HUES48 (cell line): ENCODE measurements around the gene PDE4A.

Source experiments
- H3K27ac ChIP-seq: one replicate; pipeline ENCODE4 v1.7.0; 2013; ENCODE audit warnings: low read depth, low read length, inconsistent platforms
- H3K27me3 ChIP-seq: 2 replicates; pipeline ENCODE4 v1.6.1; 2013; ENCODE audit warnings: mild to moderate bottlenecking, low read length; ENCODE audit not compliant: control insufficient read depth, insufficient read depth
- H3K36me3 ChIP-seq: 2 replicates; pipeline ENCODE4 v1.6.1; 2013; ENCODE audit warnings: low read length; ENCODE audit not compliant: control insufficient read depth, insufficient read depth
- H3K4me1 ChIP-seq: 2 replicates; pipeline ENCODE4 v1.6.1; 2013; ENCODE audit warnings: mild to moderate bottlenecking, low read length; ENCODE audit not compliant: control insufficient read depth, insufficient read depth
- H3K4me3 ChIP-seq: 2 replicates; pipeline ENCODE4 v1.5.1; 2013; ENCODE audit warnings: mild to moderate bottlenecking, low read depth, low read length
- H3K9ac ChIP-seq: 2 replicates; pipeline ENCODE4 v1.6.1; 2013; ENCODE audit warnings: mild to moderate bottlenecking, low read depth, low read length, moderate library complexity
- H3K9me3 ChIP-seq: 2 replicates; pipeline ENCODE4 v1.6.1; 2013; ENCODE audit warnings: low read length; ENCODE audit not compliant: control insufficient read depth, insufficient read depth

The PDE4A gene

GRCh38 chr19:10503002-10503789, 82.9 kb downstream of the PDE4A start, which contains the start of gene KEAP1:
Gene KEAP1, minus strand, starts transcription at chr19:10503356. Its CDS starts 3,323 bp downstream, at chr19:10500033.
- peak within 1 kb of the TSS; percentile 88 for H3K27ac ChIP-seq
- H3K27me3 ChIP-seq, result no peaks in the 10 kb centered on the region
- H3K9me3 ChIP-seq, result no peaks in the 10 kb centered on the region
- peaks cover 17% of the 10 kb centered on the region for H3K4me1 ChIP-seq
- H3K9ac ChIP-seq, result peak within 1 kb of the TSS; percentile 96
- peaks cover 17% of the 10 kb centered on the region for H3K36me3 ChIP-seq
- peak within 1 kb of the TSS; percentile 90 for H3K4me3 ChIP-seq

- no peak overlapping the region for H3K27ac ChIP-seq
- no peaks in the 10 kb centered on the region for H3K9me3 ChIP-seq
Observed at GRCh38 chr19:10505583-10506229, 85.4 kb downstream of the PDE4A start.

GRCh38 chr19:10508036-10508435, 87.7 kb downstream of the PDE4A start:
- Histone ChIP-seq H3K4me3 (no peak overlapping the region), H3K27me3 (peaks cover 6% of the 10 kb centered on the region), H3K36me3 (no peaks in the 10 kb centered on the region), H3K27ac (no peak overlapping the region), H3K9me3 (no peaks in the 10 kb centered on the region), H3K9ac (no peak overlapping the region), H3K4me1 (no peaks in the 10 kb centered on the region)

More at GRCh38 chr19:10505583-10506229, 85.4 kb downstream of the PDE4A start:
- H3K27me3 ChIP-seq, result no peaks in the 10 kb centered on the region
- no peak overlapping the region for H3K4me3 ChIP-seq
- H3K4me1 ChIP-seq, result peaks cover 4% of the 10 kb centered on the region
- H3K36me3 ChIP-seq, result no peaks in the 10 kb centered on the region
- H3K9ac ChIP-seq, result no peak overlapping the region

GRCh38 chr19:10508707-10509106, 88.4 kb downstream of the PDE4A start:
- Histone ChIP-seq H3K9me3 (no peaks in the 10 kb centered on the region), H3K27me3 (peaks cover 13% of the 10 kb centered on the region), H3K27ac (no peak overlapping the region), H3K9ac (no peak overlapping the region), H3K36me3 (no peaks in the 10 kb centered on the region), H3K4me1 (no peaks in the 10 kb centered on the region), H3K4me3 (no peak overlapping the region)

- H3K9ac ChIP-seq, result no peak overlapping the region
- no peak overlapping the region for H3K27ac ChIP-seq
Observed at GRCh38 chr19:10510301-10510802, 90.0 kb downstream of the PDE4A start.

GRCh38 chr19:10513223-10513622, 92.9 kb downstream of the PDE4A start:
- Histone ChIP-seq H3K27ac (no peak overlapping the region), H3K4me1 (peaks cover 9% of the 10 kb centered on the region; the same call in 1 of the 2 replicates), H3K9me3 (no peaks in the 10 kb centered on the region), H3K4me3 (no peak overlapping the region), H3K9ac (no peak overlapping the region), H3K36me3 (no peaks in the 10 kb centered on the region), H3K27me3 (peaks cover 58% of the 10 kb centered on the region)

More at GRCh38 chr19:10510301-10510802, 90.0 kb downstream of the PDE4A start:
- no peak overlapping the region for H3K4me3 ChIP-seq
- no peaks in the 10 kb centered on the region for H3K9me3 ChIP-seq
- no peaks in the 10 kb centered on the region for H3K36me3 ChIP-seq
- peaks cover 3% of the 10 kb centered on the region; the same call in 1 of the 2 replicates for H3K4me1 ChIP-seq
- peaks cover 29% of the 10 kb centered on the region for H3K27me3 ChIP-seq

DNA sequence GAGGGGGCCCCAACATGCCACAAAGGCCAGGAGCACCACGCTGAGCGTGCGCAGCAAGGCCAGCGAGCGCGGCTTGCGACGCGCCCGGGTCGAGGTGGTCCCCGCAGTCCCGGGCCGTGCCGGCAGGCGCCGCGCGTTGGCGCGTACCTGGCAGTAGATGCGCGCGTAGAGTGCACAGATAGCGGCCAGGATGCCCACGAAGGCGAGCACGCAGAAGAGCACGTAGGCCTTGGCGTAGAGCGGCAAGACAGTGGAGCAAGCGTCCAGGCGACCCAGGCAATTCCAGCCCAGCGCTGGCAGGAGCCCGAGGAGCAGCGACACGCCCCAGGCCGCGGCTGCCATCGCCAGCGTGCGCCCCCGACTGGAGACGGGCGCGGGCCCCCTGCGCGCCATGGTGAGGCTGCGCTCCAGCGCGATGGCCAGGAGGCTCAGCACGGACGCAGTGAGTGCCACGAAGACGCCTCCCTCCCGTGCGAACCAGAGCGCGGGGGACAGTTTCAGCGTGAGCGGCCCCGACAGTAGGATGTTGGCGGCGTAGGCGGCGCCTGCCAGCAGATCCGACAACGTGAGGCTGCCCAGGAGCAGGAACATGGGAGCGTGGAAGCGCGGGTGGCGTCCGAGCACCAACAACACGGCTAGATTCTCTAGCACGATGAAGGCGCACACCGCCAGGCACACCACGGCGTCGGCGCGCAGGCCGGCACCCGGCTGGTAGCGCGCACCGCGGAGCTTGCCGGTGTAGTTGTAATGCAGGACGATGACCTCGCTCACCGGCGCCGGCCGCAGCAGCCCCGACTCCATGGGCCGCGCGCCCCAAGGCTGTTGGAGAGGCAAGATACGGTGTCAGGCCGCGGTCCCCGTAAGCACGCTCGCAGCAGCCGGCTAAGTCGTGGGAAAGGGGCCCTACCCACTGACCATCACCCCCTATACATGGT, 94.1 kb downstream of the PDE4A start:
- Histone ChIP-seq H3K9ac (0 out of 2 replicates have a peak overlapping the region, but pooled peaks have one; percentile 5), H3K4me3 (peak overlapping the region; percentile 56), H3K4me1 (peaks cover 9% of the 10 kb centered on the region; the same call in 1 of the 2 replicates), H3K36me3 (no peaks in the 10 kb centered on the region), H3K9me3 (no peaks in the 10 kb centered on the region), H3K27ac (no peak overlapping the region), H3K27me3 (peaks cover 71% of the 10 kb centered on the region)

DNA sequence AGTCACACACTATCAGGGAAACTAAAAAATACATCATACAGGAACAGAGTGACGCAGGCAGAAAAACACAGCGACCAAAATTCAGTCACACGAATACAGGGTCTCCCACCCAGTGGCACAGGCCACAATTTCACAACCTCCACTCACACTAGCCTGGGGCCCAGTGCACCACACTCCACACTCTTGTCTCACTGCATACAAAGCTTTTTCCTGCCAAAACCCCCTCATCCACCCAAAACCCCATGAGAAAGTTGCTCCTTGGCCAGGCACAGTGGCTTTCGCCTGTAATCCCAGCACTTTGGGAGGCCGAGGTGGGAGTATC, 95.7 kb downstream of the PDE4A start:
- Histone ChIP-seq H3K9ac (no peak overlapping the region), H3K4me3 (no peak overlapping the region), H3K27me3 (peaks cover 71% of the 10 kb centered on the region), H3K9me3 (no peaks in the 10 kb centered on the region), H3K27ac (no peak overlapping the region), H3K4me1 (peaks cover 9% of the 10 kb centered on the region; the same call in 1 of the 2 replicates), H3K36me3 (no peaks in the 10 kb centered on the region)

DNA sequence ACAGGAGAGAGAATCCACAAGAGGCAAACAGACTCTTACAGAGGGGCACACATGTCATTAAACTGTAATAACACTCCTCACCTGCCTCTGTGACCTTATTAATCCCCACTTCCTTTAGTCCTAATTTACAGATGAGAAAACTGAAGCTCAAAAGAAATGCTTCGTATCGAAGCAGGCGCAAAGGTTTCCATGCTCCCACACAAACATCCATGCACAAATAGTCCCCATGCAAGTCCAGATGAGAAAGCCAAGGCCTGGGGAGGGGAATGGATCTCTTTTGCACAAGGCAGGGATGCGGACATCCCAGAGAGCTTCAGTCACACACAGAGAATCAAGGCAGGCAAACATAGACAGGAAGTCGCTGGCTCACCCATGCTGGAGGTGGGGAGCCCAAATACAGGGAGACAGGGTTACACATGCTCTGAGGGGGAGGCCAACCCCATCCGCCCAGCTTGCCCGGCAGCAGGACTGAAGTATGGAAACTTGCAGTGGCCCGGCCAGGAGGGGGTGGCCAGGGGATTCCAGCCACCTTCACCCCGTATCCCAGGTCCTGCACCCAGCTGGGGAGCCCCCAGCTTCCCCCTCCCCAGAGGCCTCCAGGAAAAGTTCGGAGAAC, 96.4 kb downstream of the PDE4A start:
- H3K27ac ChIP-seq, result no peak overlapping the region
- peak overlapping the region; percentile 78 for H3K4me3 ChIP-seq
- no peak overlapping the region for H3K9ac ChIP-seq

DNA sequence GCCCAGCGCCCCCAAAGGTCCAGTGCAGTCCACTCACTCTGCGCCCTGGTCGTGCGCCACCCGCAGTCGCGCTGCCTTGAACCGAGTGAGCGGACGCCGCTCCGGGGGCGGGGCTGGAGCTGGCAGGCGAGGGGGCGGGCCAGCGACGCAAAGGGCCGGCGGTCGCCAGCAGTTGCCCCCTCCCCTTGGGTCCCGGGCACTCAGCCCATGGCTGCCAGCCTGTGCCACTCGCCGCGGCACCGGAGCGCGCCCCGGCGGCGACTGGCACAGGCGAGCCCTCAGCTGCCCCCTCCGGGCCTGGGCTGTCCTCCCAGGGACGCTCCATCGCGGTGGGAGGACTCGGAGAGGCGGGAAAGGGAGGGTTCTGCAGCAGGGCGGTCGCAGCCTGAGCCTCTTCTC, 97.0 kb downstream of the PDE4A start, which contains the start of gene S1PR5:
S1PR5 (minus strand) TSS at position 87 of the 399 bp plus-strand sequence. CDS start 2,436 bp downstream, outside the sequence.
- H3K27ac ChIP-seq, result no peak within 1 kb of the TSS
- H3K9me3 ChIP-seq, result no peaks in the 10 kb centered on the region
- H3K4me3 ChIP-seq, result peak within 1 kb of the TSS; percentile 78
- H3K9ac ChIP-seq, result no peak within 1 kb of the TSS
- H3K27me3 ChIP-seq, result peaks cover 71% of the 10 kb centered on the region
- H3K36me3 ChIP-seq, result no peaks in the 10 kb centered on the region
- peaks cover 9% of the 10 kb centered on the region; the same call in 1 of the 2 replicates for H3K4me1 ChIP-seq

More for the DNA sequence above, 96.4 kb downstream of the PDE4A start:
- Histone ChIP-seq H3K9me3 (no peaks in the 10 kb centered on the region), H3K4me1 (peaks cover 9% of the 10 kb centered on the region; the same call in 1 of the 2 replicates), H3K36me3 (no peaks in the 10 kb centered on the region), H3K27me3 (peaks cover 71% of the 10 kb centered on the region)
